Stimulated activated CD4-positive, alpha-beta T cell treated with anti-CD3 and anti-CD28 coated beads, Interleukin-12 subunit alpha, Interleukin-12 subunit beta, amount 100 ng/mL, for 48 hours (primary cell): ENCODE data around the gene SPDYE5.
"Not testable (repeated sequence)": the region's sequence is repeated elsewhere in the genome, so short reads cannot be mapped to it uniquely, and the experiment has no call there.

Source experiments
- DNase-seq, 3 donors: peaks; one replicate each; pipeline ENCODE4 v3.0.0-alpha.2; 2020; ENCODE audit warnings: low read depth in 2 of 3, low spot score in 1 of 3

Gene SPDYE5, protein sequence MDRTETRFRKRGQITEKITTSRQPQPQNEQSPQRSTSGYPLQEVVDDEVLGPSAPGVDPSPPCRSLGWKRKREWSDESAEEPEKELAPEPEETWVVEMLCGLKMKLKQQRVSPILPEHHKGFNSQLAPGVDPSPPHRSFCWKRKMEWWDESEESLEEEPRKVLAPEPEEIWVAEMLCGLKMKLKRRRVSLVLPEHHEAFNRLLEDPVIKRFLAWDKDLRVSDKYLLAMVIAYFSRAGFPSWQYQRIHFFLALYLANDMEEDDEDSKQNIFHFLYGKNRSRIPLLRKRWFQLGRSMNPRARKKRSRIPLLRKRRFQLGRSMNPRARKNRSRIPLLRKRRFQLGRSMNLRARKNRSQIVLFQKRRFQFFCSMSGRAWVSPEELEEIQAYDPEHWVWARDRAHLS

GRCh38 chr7:75492020-75492419 is at the start of gene SPDYE5:
TSS of gene SPDYE5 (plus strand) at chr7:75492320. CDS start at chr7:75494048, 1,728 bp downstream.
- not testable (repeated sequence) for DNase-seq

- peak in 1 of 3 donors; percentile 12 for DNase-seq
These were observed 49.5 kb upstream of the SPDYE5 start for GRCh38 chr7:75442465-75443111.

DNA sequence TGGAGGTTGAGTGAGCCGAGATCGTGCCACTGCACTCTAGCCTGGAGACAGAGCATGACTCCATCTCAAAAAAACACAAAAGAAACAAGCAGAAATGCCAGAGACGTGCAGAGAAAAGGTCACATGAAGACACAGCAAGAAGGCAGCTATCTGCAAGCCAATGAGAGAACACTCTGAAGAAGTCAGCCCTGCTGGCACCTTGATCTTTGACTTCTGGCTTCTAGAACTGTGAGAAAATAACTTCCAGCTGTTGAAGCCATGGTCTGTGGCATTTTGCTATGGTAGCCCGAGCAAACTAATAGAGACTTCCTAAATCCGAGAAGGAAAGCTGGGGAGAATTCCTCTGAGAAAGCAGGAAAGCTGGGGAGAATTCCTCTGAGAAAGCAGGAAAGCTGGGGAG is 42.2 kb upstream of the SPDYE5 start:
- DNase-seq, result not testable (repeated sequence)

DNA sequence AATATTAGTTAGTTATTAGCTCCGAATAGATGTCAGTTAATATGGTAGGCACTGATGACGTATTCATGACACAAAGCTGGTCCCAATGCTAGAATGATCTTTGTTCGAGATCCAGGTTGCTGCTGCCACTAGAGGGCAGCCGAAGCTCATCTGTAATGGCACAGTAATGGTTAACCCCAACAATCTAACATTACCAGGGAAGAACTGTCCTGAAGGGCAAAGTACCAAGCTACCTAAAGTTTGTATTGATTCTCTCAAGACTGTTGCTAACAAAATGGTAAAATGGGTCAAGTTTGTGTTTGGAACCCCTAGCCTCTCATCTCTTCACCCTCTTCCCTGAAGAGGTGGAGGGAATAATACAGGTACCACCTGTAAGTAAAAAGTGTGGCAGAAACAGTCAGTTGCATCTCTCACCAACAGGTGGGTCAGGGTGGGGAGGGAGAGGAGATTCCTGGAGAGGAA is 39.6 kb upstream of the SPDYE5 start:
- DNase-seq, result not testable (repeated sequence)

GRCh38 chr7:75456403-75456802 is 35.7 kb upstream of the SPDYE5 start:
- not testable (repeated sequence) for DNase-seq

- DNase-seq, result not testable (repeated sequence)
These were observed 34.1 kb upstream of the SPDYE5 start for GRCh38 chr7:75458034-75458433.

- not testable (repeated sequence) for DNase-seq
These were observed 31.6 kb upstream of the SPDYE5 start for GRCh38 chr7:75460541-75460940.

GRCh38 chr7:75470166-75470565 is 22.0 kb upstream of the SPDYE5 start:
- DNase-seq, result not testable (repeated sequence)

DNA sequence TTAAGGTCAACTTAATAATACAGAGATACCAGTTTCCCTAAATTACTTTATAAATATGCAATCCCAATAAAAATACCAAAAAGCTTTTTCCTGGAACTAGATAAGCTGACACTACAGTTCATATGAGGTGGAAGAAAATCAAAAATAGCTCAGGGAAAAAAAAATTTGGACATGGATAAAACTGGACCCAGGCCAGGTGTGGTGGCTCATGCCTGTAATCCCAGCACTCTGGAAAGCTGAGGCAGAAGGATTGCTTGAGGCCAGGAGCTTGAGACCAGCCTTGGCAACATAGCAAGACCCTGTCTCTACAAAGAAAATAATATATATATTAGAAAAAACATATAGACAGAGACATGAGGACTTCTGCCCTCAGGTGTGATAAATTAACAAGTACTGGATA is 14.7 kb upstream of the SPDYE5 start:
- DNase-seq, result not testable (repeated sequence)

GRCh38 chr7:75480313-75480712 is 11.8 kb upstream of the SPDYE5 start:
- not testable (repeated sequence) for DNase-seq

- DNase-seq, result not testable (repeated sequence)
These were observed 6.7 kb upstream of the SPDYE5 start for GRCh38 chr7:75485355-75485978.

- DNase-seq, result peak; percentile 74 to 88 (median 85)
These were observed 6.0 kb upstream of the SPDYE5 start, which contains the start of gene POM121C for GRCh38 chr7:75485979-75486643. TSS of gene POM121C (minus strand) at chr7:75486299. CDS start at chr7:75441496, 44,803 bp downstream.

DNA sequence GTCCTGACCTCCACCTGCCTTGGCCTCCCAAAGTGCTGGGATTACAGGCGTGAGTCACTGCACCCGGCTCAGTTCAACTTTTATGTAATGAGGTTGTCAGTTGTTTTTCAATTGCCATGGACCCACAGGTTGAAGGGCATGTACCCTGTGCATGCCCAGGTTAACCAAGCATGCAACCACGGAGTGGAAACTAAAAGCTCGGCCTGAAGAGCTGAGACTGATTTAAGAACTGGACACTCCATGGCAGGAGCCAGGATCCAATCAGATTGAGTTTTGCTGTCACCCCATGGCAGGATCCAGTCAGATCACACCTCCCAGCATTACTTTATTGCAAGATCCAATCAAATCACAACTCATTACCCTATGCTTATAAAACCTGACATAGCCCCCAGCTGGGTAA is 16.9 kb downstream of the SPDYE5 start:
- not testable (repeated sequence) for DNase-seq

DNA sequence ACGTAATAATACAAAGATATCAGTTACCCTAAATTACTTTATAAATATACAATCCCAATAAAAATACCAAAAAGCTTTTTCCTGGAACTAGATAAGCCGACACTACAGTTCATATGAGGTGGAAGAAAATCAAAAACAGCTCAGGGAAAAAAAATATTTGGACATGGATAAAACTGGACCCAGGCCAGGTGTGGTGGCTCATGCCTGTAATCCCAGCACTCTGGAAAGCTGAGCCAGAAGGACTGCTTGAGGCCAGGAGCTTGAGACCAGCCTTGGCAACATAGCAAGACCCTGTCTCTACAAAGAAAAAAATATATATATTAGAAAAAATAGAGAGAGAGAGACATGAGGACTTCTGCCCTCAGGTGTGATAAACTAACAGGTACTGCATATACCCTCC is 26.7 kb downstream of the SPDYE5 start:
- not testable (repeated sequence) for DNase-seq

DNA sequence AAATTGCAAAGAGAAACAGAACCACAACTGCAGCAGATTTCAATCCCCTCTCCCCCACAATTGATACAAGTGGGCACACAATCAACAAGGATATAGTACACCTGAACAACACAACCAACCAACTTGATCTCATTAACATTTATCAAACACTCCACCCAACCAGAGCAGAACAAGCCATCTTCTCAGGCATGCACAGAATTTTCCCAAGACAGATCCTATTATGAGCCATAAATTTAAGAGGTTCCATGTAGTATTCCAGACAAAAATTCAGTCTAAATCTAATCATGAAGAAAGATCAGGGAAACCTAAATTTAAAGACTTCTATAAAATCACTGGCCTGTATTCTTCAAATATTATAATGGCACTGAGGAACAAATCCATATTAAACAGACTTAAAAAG is 29.6 kb downstream of the SPDYE5 start:
- not testable (repeated sequence) for DNase-seq

- peak in 1 of 3 donors; percentile 3 for DNase-seq
These were observed 35.2 kb downstream of the SPDYE5 start for GRCh38 chr7:75527224-75527722.

DNA sequence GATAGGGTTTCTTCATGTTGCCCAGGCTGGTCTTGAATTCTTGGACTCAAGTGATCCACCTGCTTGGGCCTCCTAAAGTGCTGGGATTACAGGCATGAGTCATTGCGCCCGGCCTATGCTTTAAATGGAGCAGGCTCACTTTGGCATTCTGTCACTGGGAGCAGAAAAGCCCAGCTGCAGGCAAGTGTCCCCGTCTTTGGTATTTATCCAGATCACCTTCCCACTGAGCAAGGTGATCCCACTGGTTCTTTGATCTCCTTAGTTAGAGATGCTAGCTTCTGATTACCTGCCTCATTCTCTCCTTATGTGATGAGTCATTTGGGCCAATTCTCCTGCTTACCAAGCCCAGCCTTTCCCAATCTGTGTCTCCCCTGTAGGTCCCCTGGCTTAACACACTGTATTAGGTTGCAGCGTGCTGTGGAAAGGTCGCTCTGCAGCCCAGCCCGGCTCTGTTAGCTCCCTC is 39.3 kb downstream of the SPDYE5 start:
- DNase-seq, result no peak

- DNase-seq, result no peak
These were observed 40.5 kb downstream of the SPDYE5 start for GRCh38 chr7:75532639-75533038.

- no peak for DNase-seq
These were observed 41.8 kb downstream of the SPDYE5 start for GRCh38 chr7:75533926-75534325.

GRCh38 chr7:75534727-75535307 is 42.7 kb downstream of the SPDYE5 start:
- DNase-seq, result no peak
